ENCODE measurements around the gene TEAD1. TPM values are rescaled to one million over a fixed set of nuclear protein-coding genes. Genes with fewer than 3 reads are reported as not detected.

TEAD1 gene
- total and polyA plus RNA-seq, 10 of the 15 experiments (the other 5 are each of a cell fraction or from before 2014, with no cell fraction given): 0.01 to 0.59 (median 0.04) TPM; not detected in 6

DNA sequence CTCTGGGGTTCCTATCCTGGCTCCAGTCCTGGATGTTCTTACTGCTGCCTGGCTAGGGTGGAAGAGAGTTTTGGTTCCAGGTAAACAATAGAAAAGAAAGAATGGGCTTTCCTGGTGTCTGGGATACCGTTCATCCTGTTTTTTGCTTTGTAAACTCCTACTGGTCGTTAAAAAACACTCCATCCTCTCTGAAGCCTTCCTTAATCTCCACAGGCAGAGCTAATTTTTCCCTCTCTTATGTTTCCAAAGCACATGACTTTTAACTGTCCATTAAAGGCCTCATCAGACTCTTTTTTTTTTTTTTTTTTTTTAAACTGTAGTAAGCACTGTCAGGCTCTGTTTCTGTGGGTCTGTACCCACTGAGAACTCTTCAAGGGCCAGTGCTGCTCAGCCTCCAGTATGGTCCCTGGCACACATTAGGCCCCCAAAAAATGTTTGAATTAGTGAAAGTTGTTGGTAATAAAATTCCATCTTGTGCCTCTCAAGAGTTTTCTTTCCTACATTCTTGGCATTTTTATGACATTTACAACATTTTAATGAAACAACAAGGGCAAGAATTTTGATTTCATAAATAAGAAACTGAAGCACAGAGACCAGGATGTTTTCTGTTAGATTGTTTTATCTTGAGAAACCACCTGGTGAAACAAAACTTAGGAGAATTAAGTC is 104.2 kb downstream of the TEAD1 start (continued):
- TF ChIP-seq TCF12 (IDR thresholded peaks at IDR 0.05; ENCODE audit: low read depth, low read length): no peak
- TF ChIP-seq, protein P1, sequence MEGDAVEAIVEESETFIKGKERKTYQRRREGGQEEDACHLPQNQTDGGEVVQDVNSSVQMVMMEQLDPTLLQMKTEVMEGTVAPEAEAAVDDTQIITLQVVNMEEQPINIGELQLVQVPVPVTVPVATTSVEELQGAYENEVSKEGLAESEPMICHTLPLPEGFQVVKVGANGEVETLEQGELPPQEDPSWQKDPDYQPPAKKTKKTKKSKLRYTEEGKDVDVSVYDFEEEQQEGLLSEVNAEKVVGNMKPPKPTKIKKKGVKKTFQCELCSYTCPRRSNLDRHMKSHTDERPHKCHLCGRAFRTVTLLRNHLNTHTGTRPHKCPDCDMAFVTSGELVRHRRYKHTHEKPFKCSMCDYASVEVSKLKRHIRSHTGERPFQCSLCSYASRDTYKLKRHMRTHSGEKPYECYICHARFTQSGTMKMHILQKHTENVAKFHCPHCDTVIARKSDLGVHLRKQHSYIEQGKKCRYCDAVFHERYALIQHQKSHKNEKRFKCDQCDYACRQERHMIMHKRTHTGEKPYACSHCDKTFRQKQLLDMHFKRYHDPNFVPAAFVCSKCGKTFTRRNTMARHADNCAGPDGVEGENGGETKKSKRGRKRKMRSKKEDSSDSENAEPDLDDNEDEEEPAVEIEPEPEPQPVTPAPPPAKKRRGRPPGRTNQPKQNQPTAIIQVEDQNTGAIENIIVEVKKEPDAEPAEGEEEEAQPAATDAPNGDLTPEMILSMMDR (IDR thresholded peaks at IDR 0.05 in 2 of 3, conservative IDR thresholded peaks at IDR 0.05 in 1 of 3; ENCODE audit: control insufficient read depth in 2 of 3, extremely low read depth in 1 of 3, insufficient read depth in 1 of 3, low read depth in 3 of 3, low read length in 3 of 3): no peak

DNA sequence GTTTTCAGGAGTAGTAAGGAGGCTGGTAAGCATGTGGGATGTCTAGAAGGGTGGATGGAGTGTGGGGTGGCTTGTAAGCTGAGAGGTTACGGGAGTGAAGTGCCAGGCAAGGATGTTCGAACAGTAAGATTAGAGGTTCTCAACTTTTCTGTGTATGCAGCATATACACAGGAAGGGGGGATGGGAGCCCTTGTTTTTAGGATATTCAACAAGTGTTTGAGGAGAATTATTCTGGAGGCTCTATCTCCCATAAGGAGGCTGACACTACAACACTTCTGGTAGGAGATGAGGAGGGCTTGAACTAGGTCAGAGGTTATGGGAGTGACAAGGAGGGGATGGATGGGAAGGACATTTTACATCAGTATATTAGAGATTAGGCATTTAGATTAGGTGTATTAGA is 109.5 kb downstream of the TEAD1 start:
- Histone ChIP-seq H4K20me1 (ENCODE audit: control insufficient read depth, insufficient read depth) (no peaks in the 10 kb centered on the region), H3K9me3 (replicated peaks; ENCODE audit: control insufficient read depth, insufficient read depth, low read length) (no peaks in the 10 kb centered on the region), H3K36me3 (ENCODE audit: control insufficient read depth in 2 of 2, insufficient read depth in 2 of 2, low read length in 1 of 2) (no peaks in the 10 kb centered on the region), H2AFZ (ENCODE audit: control insufficient read depth, low read depth, low read length) (no peak overlapping the region), H3K79me2 (ENCODE audit: control insufficient read depth, insufficient read depth, low read length) (no peaks in the 10 kb centered on the region), H3K4me2 (ENCODE audit: control insufficient read depth, insufficient read depth) (no peak overlapping the region), H3K27ac (ENCODE audit: control insufficient read depth, insufficient read depth) (no peak overlapping the region), H3K9ac (ENCODE audit: control insufficient read depth, insufficient read depth, low read length) (no peak overlapping the region), H3K27me3 (replicated peaks in 1 of 2; ENCODE audit: control insufficient read depth in 2 of 2, insufficient read depth in 2 of 2, low read length in 1 of 2) (no peaks in the 10 kb centered on the region; a peak in 1 of 4 replicates), H3K4me3 (no peak overlapping the region), H3K4me1 (ENCODE audit: control insufficient read depth, insufficient read depth, low read length) (no peaks in the 10 kb centered on the region)
- ChIA-PET POLR2A (no interaction called here), RAD21 (ENCODE audit: unreplicated experiment) (no interaction called here), CTCF (interaction anchor here (1.6 kb wide), 1 partner anchor 110 kb away, joined by 3 read pairs; no protein-coding TSS in a partner anchor), SMC1A (ENCODE audit: uncharacterized antibody, unreplicated experiment) (interaction anchor here (0.6 kb wide), 1 partner anchor 51 kb away, joined by 4 read pairs; no protein-coding TSS in a partner anchor)
- intact Hi-C loops (cut with micrococcal nuclease; ENCODE audit: unreplicated experiment): no loop called here
- no TSS peak for BruUV-seq (replicated peaks)
- DNase-seq (ENCODE audit: low read depth, low spot score): no peak
- 12% methylated on average over 2 of the region's 2 CpGs for WGBS (ENCODE audit: insufficient coverage, insufficient replicate concordance, low lambda C conversion rate, missing lambda C conversion rate)
- FAIRE-seq: no peak
- ATAC-seq: no peak
- in situ Hi-C loops (cut with MboI): no loop called here
- TF ChIP-seq HDGF (IDR thresholded peaks at IDR 0.05): no peak
- no peak for TF ChIP-seq ZNF622 (IDR thresholded peaks at IDR 0.05)
- TF ChIP-seq POLR2AphosphoS2 (IDR thresholded peaks at IDR 0.05; ENCODE audit: low read depth, low read length): no peak
- TF ChIP-seq, protein P2, sequence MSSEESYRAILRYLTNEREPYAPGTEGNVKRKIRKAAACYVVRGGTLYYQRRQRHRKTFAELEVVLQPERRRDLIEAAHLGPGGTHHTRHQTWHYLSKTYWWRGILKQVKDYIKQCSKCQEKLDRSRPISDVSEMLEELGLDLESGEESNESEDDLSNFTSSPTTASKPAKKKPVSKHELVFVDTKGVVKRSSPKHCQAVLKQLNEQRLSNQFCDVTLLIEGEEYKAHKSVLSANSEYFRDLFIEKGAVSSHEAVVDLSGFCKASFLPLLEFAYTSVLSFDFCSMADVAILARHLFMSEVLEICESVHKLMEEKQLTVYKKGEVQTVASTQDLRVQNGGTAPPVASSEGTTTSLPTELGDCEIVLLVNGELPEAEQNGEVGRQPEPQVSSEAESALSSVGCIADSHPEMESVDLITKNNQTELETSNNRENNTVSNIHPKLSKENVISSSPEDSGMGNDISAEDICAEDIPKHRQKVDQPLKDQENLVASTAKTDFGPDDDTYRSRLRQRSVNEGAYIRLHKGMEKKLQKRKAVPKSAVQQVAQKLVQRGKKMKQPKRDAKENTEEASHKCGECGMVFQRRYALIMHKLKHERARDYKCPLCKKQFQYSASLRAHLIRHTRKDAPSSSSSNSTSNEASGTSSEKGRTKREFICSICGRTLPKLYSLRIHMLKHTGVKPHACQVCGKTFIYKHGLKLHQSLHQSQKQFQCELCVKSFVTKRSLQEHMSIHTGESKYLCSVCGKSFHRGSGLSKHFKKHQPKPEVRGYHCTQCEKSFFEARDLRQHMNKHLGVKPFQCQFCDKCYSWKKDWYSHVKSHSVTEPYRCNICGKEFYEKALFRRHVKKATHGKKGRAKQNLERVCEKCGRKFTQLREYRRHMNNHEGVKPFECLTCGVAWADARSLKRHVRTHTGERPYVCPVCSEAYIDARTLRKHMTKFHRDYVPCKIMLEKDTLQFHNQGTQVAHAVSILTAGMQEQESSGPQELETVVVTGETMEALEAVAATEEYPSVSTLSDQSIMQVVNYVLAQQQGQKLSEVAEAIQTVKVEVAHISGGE (CRISPR knock-in tag; IDR thresholded peaks at IDR 0.05): no peak
- TF ChIP-seq SRF (IDR thresholded peaks at IDR 0.05; ENCODE audit: low read depth in 2 of 2, low read length in 2 of 2): no peak
- no peak for TF ChIP-seq TAF1 (IDR thresholded peaks at IDR 0.05; ENCODE audit: borderline replicate concordance, low read depth, low read length)
- no peak for TF ChIP-seq ZNF384 (IDR thresholded peaks at IDR 0.05; ENCODE audit: borderline replicate concordance, low read depth, low read length)
- no peak for TF ChIP-seq NFYB (IDR thresholded peaks at IDR 0.05; ENCODE audit: insufficient read depth, low read depth, low read length)
- TF ChIP-seq NFIC (IDR thresholded peaks at IDR 0.05; ENCODE audit: low read depth, low read length): no peak
- TF ChIP-seq SUPT20H (IDR thresholded peaks at IDR 0.05; ENCODE audit: borderline replicate concordance, control insufficient read depth, low read depth, low read length): no peak
- TF ChIP-seq IKZF1 (conservative IDR thresholded peaks at IDR 0.05): no peak
- no peak for TF ChIP-seq KAT2A (conservative IDR thresholded peaks at IDR 0.05; ENCODE audit: control insufficient read depth, low read depth, low read length)
